Fibroblast of lung (primary cell): ENCODE results near the gene ABCA4. TPM values are rescaled to one million over a fixed set of nuclear protein-coding genes. Genes with fewer than 3 reads are reported as not detected.

Source experiments
- DNase-seq, 2 donors: peaks; one replicate each; pipeline versions ENCODE4 v3.0.0 to v3.0.0-alpha.2; 2010; ENCODE audit warnings: low read depth in 2 of 2
- H2AFZ ChIP-seq: 2 replicates; pipeline ENCODE4 v1.5.1; 2012; ENCODE audit warnings: low read length, control low read depth, inconsistent platforms
- H3K27ac ChIP-seq: 2 replicates; pipeline ENCODE4 v1.5.1; 2011; ENCODE audit warnings: low read length, control low read depth; ENCODE audit not compliant: insufficient read depth
- H3K27me3 ChIP-seq: 2 replicates; pipeline ENCODE4 v1.5.1; 2011; ENCODE audit warnings: mild to moderate bottlenecking, low read length; ENCODE audit not compliant: control insufficient read depth, insufficient read depth
- H3K36me3 ChIP-seq: 2 replicates; pipeline ENCODE4 v1.5.1; 2011; ENCODE audit warnings: low read length; ENCODE audit not compliant: control insufficient read depth, insufficient read depth
- H3K4me1 ChIP-seq: 2 replicates; pipeline ENCODE4 v1.5.1; 2011; ENCODE audit warnings: low read length; ENCODE audit not compliant: control insufficient read depth, insufficient read depth; ENCODE audit errors: extremely low read depth
- H3K4me2 ChIP-seq: 2 replicates; pipeline ENCODE4 v1.5.1; 2011; ENCODE audit warnings: low read length, control low read depth; ENCODE audit not compliant: insufficient read depth; ENCODE audit errors: extremely low read depth
- H3K4me3 ChIP-seq, 4 experiments: fragments of 200-600 bp in 1 of 4; sonication (generic) in 1 of 4; replicated peaks in 1 of 4; 2 replicates each; pipeline ENCODE4 v1.5.1; 2011 to 2016; ENCODE audit warnings: low read length in 4 of 4, low read depth in 3 of 4, mild to moderate bottlenecking in 3 of 4, control low read depth in 2 of 4, inconsistent platforms in 1 of 4, mixed read lengths in 1 of 4; ENCODE audit not compliant: insufficient read depth in 1 of 4; ENCODE audit errors: control extremely low read depth in 1 of 4
- H3K79me2 ChIP-seq: 2 replicates; pipeline ENCODE4 v1.5.1; 2012; ENCODE audit warnings: mild to moderate bottlenecking, low read length, inconsistent platforms; ENCODE audit not compliant: control insufficient read depth, insufficient read depth
- H3K9ac ChIP-seq: 2 replicates; pipeline ENCODE4 v1.5.1; 2011; ENCODE audit warnings: mild to moderate bottlenecking, low read length, control low read depth; ENCODE audit not compliant: insufficient read depth
- H3K9me3 ChIP-seq: 2 replicates; pipeline ENCODE4 v1.5.1; 2012; ENCODE audit warnings: low read depth, low read length; ENCODE audit not compliant: control insufficient read depth, insufficient read depth
- H4K20me1 ChIP-seq: 2 replicates; pipeline ENCODE4 v1.5.1; 2011; ENCODE audit warnings: low read length; ENCODE audit not compliant: control insufficient read depth, insufficient read depth; ENCODE audit errors: extremely low read depth
- EZH2 ChIP-seq: IDR thresholded peaks from 2 replicates; pipeline ENCODE4 v1.5.1; 2012; ENCODE audit warnings: low read length, control low read depth, mild to moderate bottlenecking; ENCODE audit errors: missing control alignments
- polyA plus RNA-seq, 2 donors: library from polyadenylated mRNA; depleted of rRNA in 1 of 2; stranded (reverse) in 1 of 2; unstranded in 1 of 2; fragments of >200 nt; gene quantifications; 2 replicates each; pipeline ENCODE4 v1.2.1, GENCODE V29; 2011 to 2012; ENCODE audit warnings: missing spikeins in 1 of 2
- total RNA-seq: library from RNA; depleted of rRNA; stranded (reverse); fragments of >200 nt; gene quantifications from 2 replicates; pipeline ENCODE4 v1.2.1, GENCODE V29; 2014
- TF ChIP-seq, protein P1 (sequence below), 2 donors: IDR thresholded peaks in 1 of 2; conservative IDR thresholded peaks in 1 of 2; 1 replicate in 1 of 2; 2 replicates in 1 of 2; pipeline ENCODE4 v1.5.1; 2011 to 2012; ENCODE audit warnings: low read length in 2 of 2, control low read depth in 1 of 2, inconsistent platforms in 1 of 2, low read depth in 1 of 2, mild to moderate bottlenecking in 1 of 2

ABCA4 gene
- total and polyA plus RNA-seq, 2 donors (not counting 1 experiment from before 2014, with no cell fraction given): 0.07 to 0.33 TPM

- Histone ChIP-seq H3K4me2 (no peak overlapping the region), H2AFZ (no peak overlapping the region), H3K4me1 (peaks cover 2% of the 10 kb centered on the region), H3K36me3 (no peaks in the 10 kb centered on the region), H3K27me3 (peaks cover 4% of the 10 kb centered on the region), H3K79me2 (no peaks in the 10 kb centered on the region), H3K9me3 (no peaks in the 10 kb centered on the region), H4K20me1 (no peaks in the 10 kb centered on the region), H3K9ac (no peak overlapping the region), H3K27ac (no peak overlapping the region), H3K4me3 (no peak overlapping the region)
- TF ChIP-seq, protein P1, sequence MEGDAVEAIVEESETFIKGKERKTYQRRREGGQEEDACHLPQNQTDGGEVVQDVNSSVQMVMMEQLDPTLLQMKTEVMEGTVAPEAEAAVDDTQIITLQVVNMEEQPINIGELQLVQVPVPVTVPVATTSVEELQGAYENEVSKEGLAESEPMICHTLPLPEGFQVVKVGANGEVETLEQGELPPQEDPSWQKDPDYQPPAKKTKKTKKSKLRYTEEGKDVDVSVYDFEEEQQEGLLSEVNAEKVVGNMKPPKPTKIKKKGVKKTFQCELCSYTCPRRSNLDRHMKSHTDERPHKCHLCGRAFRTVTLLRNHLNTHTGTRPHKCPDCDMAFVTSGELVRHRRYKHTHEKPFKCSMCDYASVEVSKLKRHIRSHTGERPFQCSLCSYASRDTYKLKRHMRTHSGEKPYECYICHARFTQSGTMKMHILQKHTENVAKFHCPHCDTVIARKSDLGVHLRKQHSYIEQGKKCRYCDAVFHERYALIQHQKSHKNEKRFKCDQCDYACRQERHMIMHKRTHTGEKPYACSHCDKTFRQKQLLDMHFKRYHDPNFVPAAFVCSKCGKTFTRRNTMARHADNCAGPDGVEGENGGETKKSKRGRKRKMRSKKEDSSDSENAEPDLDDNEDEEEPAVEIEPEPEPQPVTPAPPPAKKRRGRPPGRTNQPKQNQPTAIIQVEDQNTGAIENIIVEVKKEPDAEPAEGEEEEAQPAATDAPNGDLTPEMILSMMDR (conservative IDR thresholded peaks at IDR 0.05 in 1 of 2, IDR thresholded peaks at IDR 0.05 in 1 of 2; ENCODE audit: low read depth in 1 of 2, low read length in 2 of 2): no peak
- no peak for TF ChIP-seq EZH2
- no peak for DNase-seq
Measured at GRCh38 chr1:94079989-94080388, 41.0 kb downstream of the ABCA4 start.

- peaks cover 4% of the 10 kb centered on the region for H3K27me3 ChIP-seq
- H3K9me3 ChIP-seq: no peaks in the 10 kb centered on the region
Measured at GRCh38 chr1:94079080-94079940, 41.6 kb downstream of the ABCA4 start.

GRCh38 chr1:94072840-94073522 is 48.0 kb downstream of the ABCA4 start:
- H3K9me3 ChIP-seq: no peaks in the 10 kb centered on the region
- H3K79me2 ChIP-seq: no peaks in the 10 kb centered on the region
- TF ChIP-seq, protein P1 (conservative IDR thresholded peaks at IDR 0.05 in 1 of 2, IDR thresholded peaks at IDR 0.05 in 1 of 2; ENCODE audit: low read depth in 1 of 2, low read length in 2 of 2): no peak
- no peak for TF ChIP-seq EZH2
- H3K4me1 ChIP-seq: peaks cover 7% of the 10 kb centered on the region
- H3K4me2 ChIP-seq: no peak overlapping the region
- peak overlapping the region; percentile 59 for H2AFZ ChIP-seq
- no peak for DNase-seq
- H3K9ac ChIP-seq: no peak overlapping the region
- H4K20me1 ChIP-seq: no peaks in the 10 kb centered on the region
- peaks cover 2% of the 10 kb centered on the region for H3K27me3 ChIP-seq
- no peak overlapping the region for H3K27ac ChIP-seq
- H3K36me3 ChIP-seq: no peaks in the 10 kb centered on the region
- H3K4me3 ChIP-seq: no peak overlapping the region

More at GRCh38 chr1:94079080-94079940, 41.6 kb downstream of the ABCA4 start:
- Histone ChIP-seq H3K4me2 (no peak overlapping the region), H3K4me3 (no peak overlapping the region), H3K27ac (no peak overlapping the region), H3K79me2 (no peaks in the 10 kb centered on the region), H2AFZ (no peak overlapping the region), H3K36me3 (no peaks in the 10 kb centered on the region), H3K4me1 (peaks cover 2% of the 10 kb centered on the region), H3K9ac (no peak overlapping the region), H4K20me1 (no peaks in the 10 kb centered on the region)
- peak in 1 of 2 donors; percentile 30 for DNase-seq
- TF ChIP-seq EZH2: no peak
- TF ChIP-seq, protein P1 (conservative IDR thresholded peaks at IDR 0.05 in 1 of 2, IDR thresholded peaks at IDR 0.05 in 1 of 2; ENCODE audit: low read depth in 1 of 2, low read length in 2 of 2): no peak
